Osteoblast (primary cell): ENCODE data around the gene DDX1. TPM values are rescaled to one million over a fixed set of nuclear protein-coding genes. Genes with fewer than 3 reads are reported as not detected.

Source experiments
- DNase-seq: peaks from one replicate; pipeline ENCODE4 v3.0.0; 2011; ENCODE audit warnings: low spot score, mixed read lengths; ENCODE audit not compliant: insufficient read length; ENCODE audit errors: missing footprints
- H2AFZ ChIP-seq: 2 replicates; pipeline ENCODE4 v1.6.0; 2011; ENCODE audit warnings: mild to moderate bottlenecking, low read length
- H3K27ac ChIP-seq: 2 replicates; pipeline ENCODE4 v1.5.1; 2011; ENCODE audit warnings: mild to moderate bottlenecking, low read depth, low read length, moderate library complexity
- H3K27me3 ChIP-seq: 2 replicates; pipeline ENCODE4 v1.6.0; 2012; ENCODE audit warnings: mild to moderate bottlenecking, control low read depth, inconsistent platforms, low read length, moderate library complexity; ENCODE audit not compliant: insufficient read depth
- H3K36me3 ChIP-seq: 2 replicates; pipeline ENCODE4 v1.5.1; 2011; ENCODE audit warnings: mild to moderate bottlenecking, low read length, control low read depth, moderate library complexity; ENCODE audit not compliant: insufficient read depth
- H3K4me1 ChIP-seq: 2 replicates; pipeline ENCODE4 v1.5.1; 2011; ENCODE audit warnings: mild to moderate bottlenecking, low read length, control low read depth, moderate library complexity; ENCODE audit not compliant: insufficient read depth
- H3K4me2 ChIP-seq: 2 replicates; pipeline ENCODE4 v1.6.0; 2011; ENCODE audit warnings: mild to moderate bottlenecking, low read length; ENCODE audit not compliant: insufficient read depth
- H3K4me3 ChIP-seq: fragments of 200-600 bp; sonication (generic); 3 replicates; pipeline ENCODE4 v1.5.1; 2012; ENCODE audit warnings: mild to moderate bottlenecking, low read length, inconsistent platforms; ENCODE audit not compliant: insufficient read depth
- H3K79me2 ChIP-seq: 2 replicates; pipeline ENCODE4 v1.6.0; 2012; ENCODE audit warnings: mild to moderate bottlenecking, low read length, control low read depth, inconsistent platforms; ENCODE audit not compliant: insufficient read depth
- H3K9me3 ChIP-seq: 2 replicates; pipeline ENCODE4 v1.5.1; 2011; ENCODE audit warnings: low read depth, low read length, control low read depth
- H4K20me1 ChIP-seq: 2 replicates; pipeline ENCODE4 v1.6.0; 2012; ENCODE audit warnings: mild to moderate bottlenecking, low read length, control low read depth; ENCODE audit not compliant: insufficient read depth
- total RNA-seq: library from RNA; depleted of rRNA; stranded (reverse); fragments of >200 nt; gene quantifications from 2 replicates; pipeline ENCODE4 v1.2.3, GENCODE V29; 2012
- TF ChIP-seq, protein P1 (sequence below): IDR thresholded peaks from 2 replicates; pipeline ENCODE4 v1.5.1; 2011; ENCODE audit warnings: mild to moderate bottlenecking, low read depth, low read length, moderate library complexity; ENCODE audit errors: extremely low read depth

DDX1 gene
- total RNA-seq, 1 donor, result 76.0 TPM

DNA sequence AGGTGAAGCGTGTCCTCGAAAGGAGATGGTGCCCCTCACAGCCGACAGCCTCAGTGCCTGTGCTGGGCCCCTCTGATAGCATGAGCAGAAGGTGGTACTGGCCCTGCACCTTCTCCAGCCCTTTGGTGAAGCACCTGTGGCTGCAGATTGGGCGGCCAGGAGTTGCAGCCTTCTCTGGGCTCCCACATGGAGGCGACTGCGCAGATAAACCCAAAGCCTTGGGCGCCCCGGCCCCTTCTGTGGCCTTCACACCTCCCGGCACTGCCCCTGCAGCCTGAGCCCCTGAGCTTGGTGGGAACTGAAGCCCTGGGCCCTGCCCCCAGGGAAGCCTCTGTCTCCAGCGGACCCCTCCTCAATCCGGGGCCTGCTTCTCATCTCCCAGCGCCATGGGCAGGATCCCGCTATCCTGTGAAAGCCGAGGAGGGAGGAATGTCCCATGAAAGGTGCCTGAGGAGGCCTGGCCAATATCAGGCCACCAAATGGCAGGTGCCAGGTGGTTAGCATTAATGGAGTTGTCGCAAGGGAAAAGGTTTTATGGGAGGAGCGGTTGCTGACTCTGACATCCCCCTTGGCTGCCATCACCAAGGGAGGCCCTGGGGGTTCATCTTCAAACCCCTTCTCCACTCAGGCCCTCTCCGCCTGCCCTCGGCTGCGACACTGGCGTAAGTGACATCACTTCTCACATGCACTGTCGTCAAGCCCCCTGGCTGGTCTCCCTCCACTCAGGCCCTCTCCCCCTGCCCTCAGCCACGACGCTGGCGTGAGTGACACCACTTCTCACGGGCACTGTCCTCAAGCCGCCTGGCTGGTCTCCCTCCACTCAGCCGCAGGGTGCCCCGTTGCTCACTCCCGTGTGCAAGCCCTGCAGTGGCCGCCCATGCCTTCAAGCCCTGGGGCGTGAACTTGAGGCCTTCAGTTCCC is 62.4 kb downstream of the DDX1 start:
- TF ChIP-seq, protein P1, sequence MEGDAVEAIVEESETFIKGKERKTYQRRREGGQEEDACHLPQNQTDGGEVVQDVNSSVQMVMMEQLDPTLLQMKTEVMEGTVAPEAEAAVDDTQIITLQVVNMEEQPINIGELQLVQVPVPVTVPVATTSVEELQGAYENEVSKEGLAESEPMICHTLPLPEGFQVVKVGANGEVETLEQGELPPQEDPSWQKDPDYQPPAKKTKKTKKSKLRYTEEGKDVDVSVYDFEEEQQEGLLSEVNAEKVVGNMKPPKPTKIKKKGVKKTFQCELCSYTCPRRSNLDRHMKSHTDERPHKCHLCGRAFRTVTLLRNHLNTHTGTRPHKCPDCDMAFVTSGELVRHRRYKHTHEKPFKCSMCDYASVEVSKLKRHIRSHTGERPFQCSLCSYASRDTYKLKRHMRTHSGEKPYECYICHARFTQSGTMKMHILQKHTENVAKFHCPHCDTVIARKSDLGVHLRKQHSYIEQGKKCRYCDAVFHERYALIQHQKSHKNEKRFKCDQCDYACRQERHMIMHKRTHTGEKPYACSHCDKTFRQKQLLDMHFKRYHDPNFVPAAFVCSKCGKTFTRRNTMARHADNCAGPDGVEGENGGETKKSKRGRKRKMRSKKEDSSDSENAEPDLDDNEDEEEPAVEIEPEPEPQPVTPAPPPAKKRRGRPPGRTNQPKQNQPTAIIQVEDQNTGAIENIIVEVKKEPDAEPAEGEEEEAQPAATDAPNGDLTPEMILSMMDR, result no peak
- H3K9me3 ChIP-seq, result no peaks in the 10 kb centered on the region
- H3K4me3 ChIP-seq, result no peak overlapping the region
- H3K79me2 ChIP-seq, result no peaks in the 10 kb centered on the region
- no peak for DNase-seq
- H3K27me3 ChIP-seq, result no peaks in the 10 kb centered on the region
- H3K36me3 ChIP-seq, result no peaks in the 10 kb centered on the region
- H3K4me1 ChIP-seq, result no peaks in the 10 kb centered on the region
- no peak overlapping the region for H3K27ac ChIP-seq
- no peaks in the 10 kb centered on the region for H4K20me1 ChIP-seq
- H2AFZ ChIP-seq, result no peak overlapping the region
- H3K4me2 ChIP-seq, result no peak overlapping the region

DNA sequence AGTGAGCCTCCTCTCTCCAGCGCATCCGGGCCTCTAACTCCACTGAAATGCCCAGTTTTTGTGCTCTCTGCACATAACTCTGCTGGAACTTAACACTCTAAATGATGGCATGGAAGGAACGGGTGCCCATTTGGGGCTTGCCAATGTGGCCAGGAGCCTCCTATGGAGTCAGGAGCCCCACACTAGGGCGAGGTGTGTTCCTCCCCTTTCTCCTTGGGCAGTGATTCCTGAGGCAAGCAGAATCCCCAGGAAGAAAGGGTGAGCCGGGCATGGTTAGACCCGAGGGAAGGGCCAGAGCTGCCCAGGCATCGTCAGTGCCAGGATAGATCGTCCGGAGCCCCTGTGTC is 63.0 kb downstream of the DDX1 start:
- Histone ChIP-seq H3K4me3 (no peak overlapping the region), H3K9me3 (no peaks in the 10 kb centered on the region), H3K4me1 (no peaks in the 10 kb centered on the region), H3K27ac (no peak overlapping the region), H3K79me2 (no peaks in the 10 kb centered on the region), H3K36me3 (no peaks in the 10 kb centered on the region), H3K27me3 (no peaks in the 10 kb centered on the region), H2AFZ (no peak overlapping the region), H4K20me1 (no peaks in the 10 kb centered on the region), H3K4me2 (no peak overlapping the region)
- TF ChIP-seq, protein P1, result no peak
- no peak for DNase-seq

DNA sequence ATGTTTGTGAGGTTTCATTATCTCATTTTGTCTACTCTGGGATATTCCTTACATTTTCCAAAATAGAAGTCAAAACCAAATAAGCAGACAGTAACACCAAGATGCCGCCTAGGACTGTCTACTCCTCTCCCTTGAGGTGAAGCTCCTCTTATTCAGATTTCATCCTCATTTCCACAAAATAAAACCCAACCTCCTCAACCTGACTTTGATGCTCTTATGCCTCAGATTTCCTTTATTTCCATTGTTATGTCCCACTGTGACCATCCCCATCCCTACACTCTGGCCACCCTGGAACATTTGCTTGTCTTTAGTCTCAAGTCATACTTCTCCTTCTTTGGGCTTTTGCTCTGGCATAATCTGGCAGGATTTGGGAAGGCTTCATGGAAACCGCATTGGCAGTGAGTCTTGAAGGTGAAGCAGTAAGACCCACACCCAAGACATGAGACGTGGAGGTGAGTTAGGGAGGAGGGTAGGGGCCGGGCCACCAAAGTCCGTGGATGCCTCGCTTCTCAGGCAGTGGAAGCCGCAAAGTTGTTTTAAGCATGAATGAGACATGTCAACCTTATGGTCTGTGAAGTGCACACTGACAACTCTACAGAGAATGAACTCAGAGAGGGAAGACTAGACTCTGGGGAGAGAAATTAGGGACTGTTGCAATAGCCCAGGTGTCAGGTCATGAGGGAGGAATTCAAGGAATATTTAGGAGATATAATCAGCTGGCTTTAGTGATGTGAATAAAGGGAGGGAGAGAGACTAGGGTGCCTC is 63.6 kb downstream of the DDX1 start:
- Histone ChIP-seq H3K4me3 (no peak overlapping the region), H2AFZ (no peak overlapping the region), H3K4me2 (no peak overlapping the region), H4K20me1 (no peaks in the 10 kb centered on the region), H3K27ac (no peak overlapping the region), H3K4me1 (no peaks in the 10 kb centered on the region), H3K9me3 (no peaks in the 10 kb centered on the region), H3K79me2 (no peaks in the 10 kb centered on the region), H3K36me3 (no peaks in the 10 kb centered on the region), H3K27me3 (no peaks in the 10 kb centered on the region)
- TF ChIP-seq, protein P1, result no peak
- no peak for DNase-seq

DNA sequence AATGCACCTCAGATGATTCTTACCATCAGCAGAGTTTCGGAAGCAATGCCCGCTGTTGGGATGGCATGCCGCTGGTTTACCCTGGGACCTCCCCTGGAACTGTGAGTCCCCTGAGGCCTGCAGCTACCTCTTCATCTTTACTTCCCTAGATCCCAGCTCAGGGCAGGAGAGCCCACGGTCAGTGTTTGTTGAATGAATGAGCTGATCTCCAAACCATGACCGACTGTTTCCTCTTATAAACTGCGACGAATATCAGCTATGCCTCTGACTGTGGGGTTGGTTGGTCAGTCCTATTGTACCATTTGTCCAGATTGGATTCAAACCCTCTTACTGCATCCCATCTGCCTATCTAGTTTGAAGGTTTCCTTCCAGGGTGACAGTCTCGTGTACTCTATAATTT is 64.4 kb downstream of the DDX1 start:
- TF ChIP-seq, protein P1, result no peak
- no peaks in the 10 kb centered on the region for H3K36me3 ChIP-seq
- H3K4me2 ChIP-seq, result no peak overlapping the region
- H3K4me1 ChIP-seq, result no peaks in the 10 kb centered on the region
- no peaks in the 10 kb centered on the region for H3K9me3 ChIP-seq
- no peaks in the 10 kb centered on the region for H3K79me2 ChIP-seq
- no peak overlapping the region for H3K27ac ChIP-seq
- H3K27me3 ChIP-seq, result no peaks in the 10 kb centered on the region
- no peak for DNase-seq
- no peaks in the 10 kb centered on the region for H4K20me1 ChIP-seq
- H2AFZ ChIP-seq, result no peak overlapping the region
- no peak overlapping the region for H3K4me3 ChIP-seq
